K562 (cell line): ENCODE measurements around the gene RBKS. TPM values are rescaled to one million over a fixed set of nuclear protein-coding genes. Genes with fewer than 3 reads are reported as not detected.

Experiments
- ATAC-seq: fragments of 200-7000 bp; cut with Tn5 transposase; 3 replicates; pipeline ENCODE4 v1.9.1; 2020; ENCODE audit warnings: moderate library complexity
- BruUV-seq: library from RNA; stranded (reverse); fragments of 400-500 nt; replicated peaks from 2 replicates; lab custom pipeline; 2021; lab: Mats Ljungman, UMichigan
- CTCF ChIA-PET: fragments of 300-600 bp; formaldehyde crosslinking; extraction: SDS; loops from one replicate; lab custom pipeline; 2021; ENCODE audit warnings: low intra/inter-chr PET ratio; lab: Yijun Ruan, JAX
- POLR2A ChIA-PET: fragments of 300-600, 350-650 bp; sonication (Branson Sonifier 250); formaldehyde crosslinking; extraction: SDS; loops from one replicate; lab custom pipeline; 2021; ENCODE audit warnings: antibody characterized with exemption, inconsistent platforms; lab: Yijun Ruan, JAX
- DNase-seq, 4 experiments: peaks; one replicate each; pipeline versions ENCODE4 v3.0.0 to v3.0.0-alpha.2; 2011 to 2018; ENCODE audit warnings: low spot score in 3 of 4, mixed read lengths in 3 of 4; ENCODE audit errors: extremely low read depth in 1 of 4
- FAIRE-seq: peaks from 2 replicates; lab custom pipeline; 2011; peaks lifted over from hg19 to GRCh38; lab: Jason Lieb, UNC
- H2AFZ ChIP-seq: 2 replicates; pipeline ENCODE4 v1.6.0; 2011; ENCODE audit warnings: low read depth, low read length, control low read depth, inconsistent platforms
- H3K27ac ChIP-seq: fragments of 200-600 bp; 3 replicates; pipeline ENCODE4 v1.8.0; 2011; ENCODE audit warnings: low read depth, mild to moderate bottlenecking, control low read depth, inconsistent platforms, low read length, moderate library complexity, mixed read lengths; ENCODE audit errors: extremely low read depth
- H3K27me3 ChIP-seq, 2 experiments: fragments of 300-600 bp in 1 of 2; 2 replicates in 1 of 2; 3 replicates in 1 of 2; pipeline versions ENCODE4 v1.6.0 to v1.8.0; 2011; ENCODE audit warnings: inconsistent platforms in 2 of 2, low read length in 2 of 2, mild to moderate bottlenecking in 1 of 2, mixed read lengths in 1 of 2, moderate library complexity in 1 of 2; ENCODE audit not compliant: control insufficient read depth in 2 of 2, insufficient read depth in 2 of 2
- H3K36me3 ChIP-seq: fragments of 300-600 bp; 3 replicates; pipeline ENCODE4 v1.8.0; 2011; ENCODE audit warnings: mild to moderate bottlenecking, low read length, inconsistent platforms; ENCODE audit not compliant: control insufficient read depth, insufficient read depth
- H3K4me1 ChIP-seq, 2 experiments: fragments of 200-600 bp in 1 of 2; replicated peaks in 1 of 2; 2 replicates in 1 of 2; 3 replicates in 1 of 2; pipeline versions ENCODE4 v1.5.1 to v1.8.0; 2011; ENCODE audit warnings: inconsistent platforms in 2 of 2, low read length in 2 of 2, mild to moderate bottlenecking in 1 of 2, mixed read lengths in 1 of 2, moderate library complexity in 1 of 2; ENCODE audit not compliant: control insufficient read depth in 2 of 2, insufficient read depth in 2 of 2
- H3K4me2 ChIP-seq: 2 replicates; pipeline ENCODE4 v1.6.1; 2011; ENCODE audit warnings: low read length, control low read depth, inconsistent platforms, mixed read lengths; ENCODE audit not compliant: insufficient read depth
- H3K4me3 ChIP-seq: fragments of 200-600 bp; sonication (generic), shearing (Covaris generic); 2 replicates; pipeline ENCODE4 v1.5.1; 2016; ENCODE audit warnings: control low read depth, inconsistent platforms
- H3K79me2 ChIP-seq: fragments of 200-600 bp; 3 replicates; pipeline ENCODE4 v1.8.0; 2011; ENCODE audit warnings: low read length, inconsistent platforms; ENCODE audit not compliant: control insufficient read depth, insufficient read depth
- H3K9ac ChIP-seq, 2 experiments: 2 replicates each; pipeline versions ENCODE4 v1.6.0 to v1.6.1; 2011; ENCODE audit warnings: low read depth in 2 of 2, low read length in 2 of 2, control low read depth in 1 of 2, inconsistent platforms in 1 of 2, mild to moderate bottlenecking in 1 of 2, mixed read lengths in 1 of 2; ENCODE audit not compliant: insufficient read depth in 1 of 2
- H3K9me1 ChIP-seq: one replicate; pipeline ENCODE4 v1.6.0; 2011; ENCODE audit warnings: inconsistent platforms, mild to moderate bottlenecking, low read length, moderate library complexity; ENCODE audit not compliant: control insufficient read depth, insufficient read depth
- H3K9me3 ChIP-seq: replicated peaks from 2 replicates; pipeline ENCODE4 v1.5.1; 2011; ENCODE audit warnings: low read depth, low read length, inconsistent platforms; ENCODE audit not compliant: control insufficient read depth, insufficient read depth
- H4K20me1 ChIP-seq: replicated peaks from 2 replicates; pipeline ENCODE4 v1.6.1; 2011; ENCODE audit warnings: low read length, inconsistent platforms, mixed read lengths; ENCODE audit not compliant: control insufficient read depth, insufficient read depth
- CBFB ChIP-seq: sonication (generic); formaldehyde crosslinking; IDR thresholded peaks from 2 replicates; pipeline ENCODE4 v1.4.0; 2020; ENCODE audit warnings: mild to moderate bottlenecking, missing genetic modification reagents
- CBX3 ChIP-seq, 2 experiments: IDR thresholded peaks; 1 replicate in 1 of 2; 2 replicates in 1 of 2; pipeline ENCODE4 v1.6.1; 2012; ENCODE audit warnings: inconsistent platforms in 2 of 2, low read length in 2 of 2, borderline replicate concordance in 1 of 2, control low read depth in 1 of 2
- CREB1 ChIP-seq, 2 experiments: sonication (generic) in 1 of 2; formaldehyde crosslinking in 1 of 2; IDR thresholded peaks; 2 replicates each; pipeline versions ENCODE4 v1.6.1 to v1.8.0; 2012 to 2022; ENCODE audit warnings: inconsistent platforms in 1 of 2, mild to moderate bottlenecking in 1 of 2, missing genetic modification reagents in 1 of 2, moderate library complexity in 1 of 2
- CXXC5 ChIP-seq: fragments of 250-450 bp; sonication (Bioruptor Pico); IDR thresholded peaks from 2 replicates; pipeline ENCODE4 v1.8.0; 2022; ENCODE audit warnings: inconsistent platforms, mild to moderate bottlenecking, moderate library complexity
- EHMT2 ChIP-seq: fragments of 450-650 bp; IDR thresholded peaks from 2 replicates; pipeline ENCODE4 v1.6.1; 2018; ENCODE audit warnings: antibody characterized with exemption
- ESRRB ChIP-seq: fragments of 250-450 bp; sonication (Bioruptor Pico); IDR thresholded peaks from 2 replicates; pipeline ENCODE4 v1.5.0; 2020; ENCODE audit warnings: mild to moderate bottlenecking, moderate library complexity, borderline replicate concordance
- NFE2L1 ChIP-seq: fragments of 450-650 bp; IDR thresholded peaks from 2 replicates; pipeline ENCODE4 v1.6.1; 2016; ENCODE audit warnings: missing genetic modification characterization, low read depth, mild to moderate bottlenecking, missing compliant biosample characterization, moderate library complexity, borderline replicate concordance
- RBFOX2 ChIP-seq: fragments of 200-400 bp; formaldehyde crosslinking; IDR thresholded peaks from 2 replicates; pipeline ENCODE4 v1.6.1; 2017; ENCODE audit warnings: low read depth, mild to moderate bottlenecking, low read length, moderate library complexity
- RBM15 ChIP-seq: fragments of 200-400 bp; formaldehyde crosslinking; IDR thresholded peaks from 2 replicates; pipeline ENCODE4 v1.6.1; 2018; ENCODE audit warnings: mild to moderate bottlenecking, low read length, moderate library complexity; ENCODE audit not compliant: insufficient read depth
- RFX5 ChIP-seq: IDR thresholded peaks from 2 replicates; pipeline ENCODE4 v1.6.1; 2011; ENCODE audit warnings: low read depth, mild to moderate bottlenecking, improper control_type of control experiment, low read length
- XRCC3 ChIP-seq: fragments of 450-650 bp; IDR thresholded peaks from 2 replicates; pipeline ENCODE4 v1.6.1; 2017; ENCODE audit warnings: mild to moderate bottlenecking, moderate library complexity
- ZKSCAN8 ChIP-seq: fragments of 200-800 bp; sonication (Bioruptor generic); IDR thresholded peaks from 2 replicates; pipeline ENCODE4 v1.6.1; 2016; ENCODE audit warnings: missing genetic modification characterization, missing compliant biosample characterization
- ZNF79 ChIP-seq: fragments of 250-450 bp; sonication (Bioruptor Pico); IDR thresholded peaks from 2 replicates; pipeline ENCODE4 v1.4.0; 2020; ENCODE audit warnings: low read depth, mild to moderate bottlenecking, moderate library complexity
- WGBS: fragments of 100-300 bp; shearing (Covaris generic); methylation state at CpG from one replicate; pipeline ENCODE4 v1.1.6; 2016; ENCODE audit warnings: low coverage, mixed read lengths; ENCODE audit not compliant: insufficient coverage; ENCODE audit errors: missing lambda C conversion rate; 5-methylcytosine and 5-hydroxymethylcytosine counted together
- in situ Hi-C: fragments of 300-500 bp; cut with MboI; formaldehyde crosslinking; loops from 4 replicates; pipeline ENCODE4 v1.15.0; 2018; ENCODE audit warnings: inconsistent platforms, mixed read lengths
- intact Hi-C: fragments of 100-400 bp; cut with micrococcal nuclease; formaldehyde crosslinking; loops from 2 replicates; pipeline ENCODE4 v1.14.2; 2022
- polyA plus RNA-seq, 8 experiments: library from polyadenylated mRNA; depleted of rRNA in 4 of 8; stranded (reverse) in 5 of 8; unstranded in 3 of 8; fragments of >200 nt; fragmentation: Nextera tagmentation in 2 of 8; fragmentation: Illumina TruSeq in 1 of 8; extraction: Ambion mirVana in 2 of 8; extraction: Trizol in 1 of 8; gene quantifications; 2 replicates each; pipeline versions ENCODE4 v1.2.1 to v1.2.3, GENCODE V29; 2011 to 2014; ENCODE audit warnings: inconsistent platforms in 1 of 8, missing spikeins in 1 of 8
- total RNA-seq, 7 experiments: library from RNA; depleted of rRNA in 6 of 7; stranded (reverse); fragments of >200 nt in 6 of 7; fragmentation: Illumina TruSeq in 2 of 7; extraction: Trizol in 2 of 7; gene quantifications; 2 replicates each; pipeline versions ENCODE4 v1.2.1 to v1.2.3, GENCODE V29; 2011 to 2021; ENCODE audit warnings: low replicate concordance in 1 of 7
- TF ChIP-seq, protein P1 (sequence below): sonication (generic); formaldehyde crosslinking; IDR thresholded peaks from 2 replicates; pipeline ENCODE4 v1.8.0; 2022; ENCODE audit warnings: missing genetic modification reagents, mild to moderate bottlenecking, borderline replicate concordance
- TF ChIP-seq, protein P2 (sequence below): IDR thresholded peaks from 2 replicates; pipeline ENCODE4 v1.6.1; 2012; ENCODE audit warnings: low read depth, low read length, improper control_type of control experiment, borderline replicate concordance

Gene RBKS
- total and polyA plus RNA-seq, 9 of the 15 experiments (the other 6 are each of a cell fraction or from before 2014, with no cell fraction given), result 0.06 to 0.39 (median 0.19) TPM

DNA sequence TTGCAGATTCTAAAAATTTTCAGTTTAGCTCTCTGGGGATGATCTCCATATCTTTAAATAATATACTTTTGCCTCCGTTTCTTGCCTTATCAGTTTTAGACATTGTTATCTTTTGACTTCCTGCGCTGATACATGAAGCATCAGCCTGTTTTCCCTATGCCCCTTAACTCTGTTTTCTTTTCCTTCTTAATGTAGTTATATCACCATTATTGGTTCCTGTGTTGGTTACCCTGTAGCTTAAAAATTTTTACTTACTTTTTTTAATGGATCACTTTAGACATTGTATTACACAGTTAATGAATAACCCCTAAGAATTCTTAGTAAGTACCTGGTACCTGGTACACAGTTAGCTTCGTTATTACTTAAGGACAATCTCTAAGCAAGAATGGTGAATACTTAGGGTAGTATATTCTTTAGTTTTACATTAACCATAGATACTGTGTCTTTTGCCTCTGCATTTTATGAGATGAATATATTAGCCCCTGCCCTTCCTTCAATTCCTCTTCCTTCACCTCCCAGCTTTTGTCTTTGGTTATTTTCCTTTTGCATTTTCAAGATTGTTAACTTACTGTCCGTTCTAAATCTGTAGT lies 41.3 kb upstream of the RBKS start:
- no peak overlapping the region for H3K4me2 ChIP-seq
- no TSS peak for BruUV-seq
- FAIRE-seq (no peak), DNase-seq (no peak), ATAC-seq (no peak)
- no peaks in the 10 kb centered on the region for H3K27me3 ChIP-seq
- no peaks in the 10 kb centered on the region for H4K20me1 ChIP-seq
- WGBS, result 42% methylated on average over 4 of the region's 4 CpGs
- in situ Hi-C loops, result no loop called here
- H3K36me3 ChIP-seq, result no peaks in the 10 kb centered on the region
- peaks cover 0 to 3% of the 10 kb centered on the region in 2 experiments; a peak in 3 of 5 replicates for H3K4me1 ChIP-seq
- H3K79me2 ChIP-seq, result no peaks in the 10 kb centered on the region
- H3K27ac ChIP-seq, result no peak overlapping the region
- ChIA-PET POLR2A (no interaction called here), CTCF (no interaction called here)
- no peaks in the 10 kb centered on the region for H3K9me1 ChIP-seq
- H3K9ac ChIP-seq, result no peak overlapping the region
- H3K9me3 ChIP-seq, result no peaks in the 10 kb centered on the region
- no peak overlapping the region for H3K4me3 ChIP-seq
- H2AFZ ChIP-seq, result no peak overlapping the region
- intact Hi-C loops, result no loop called here
- TF ChIP-seq CBFB (CRISPR knock-in tag) (no peak), XRCC3 (no peak), RFX5 (no peak), ESRRB (CRISPR knock-in tag) (no peak), NFE2L1 (tag) (no peak), ZNF79 (CRISPR knock-in tag) (no peak), RBFOX2 (no peak), CREB1 (IDR thresholded peaks at IDR 0.05) (no peak), CREB1 (CRISPR knock-in tag; IDR thresholded peaks at IDR 0.05) (no peak), CXXC5 (CRISPR knock-in tag) (no peak), CBX3 (IDR thresholded peaks at IDR 0.05; ENCODE audit: borderline replicate concordance in 1 of 2, low read length in 2 of 2) (no peak), ZKSCAN8 (CRISPR knock-in tag) (no peak), RBM15 (no peak), EHMT2 (no peak)
- TF ChIP-seq, protein P1, sequence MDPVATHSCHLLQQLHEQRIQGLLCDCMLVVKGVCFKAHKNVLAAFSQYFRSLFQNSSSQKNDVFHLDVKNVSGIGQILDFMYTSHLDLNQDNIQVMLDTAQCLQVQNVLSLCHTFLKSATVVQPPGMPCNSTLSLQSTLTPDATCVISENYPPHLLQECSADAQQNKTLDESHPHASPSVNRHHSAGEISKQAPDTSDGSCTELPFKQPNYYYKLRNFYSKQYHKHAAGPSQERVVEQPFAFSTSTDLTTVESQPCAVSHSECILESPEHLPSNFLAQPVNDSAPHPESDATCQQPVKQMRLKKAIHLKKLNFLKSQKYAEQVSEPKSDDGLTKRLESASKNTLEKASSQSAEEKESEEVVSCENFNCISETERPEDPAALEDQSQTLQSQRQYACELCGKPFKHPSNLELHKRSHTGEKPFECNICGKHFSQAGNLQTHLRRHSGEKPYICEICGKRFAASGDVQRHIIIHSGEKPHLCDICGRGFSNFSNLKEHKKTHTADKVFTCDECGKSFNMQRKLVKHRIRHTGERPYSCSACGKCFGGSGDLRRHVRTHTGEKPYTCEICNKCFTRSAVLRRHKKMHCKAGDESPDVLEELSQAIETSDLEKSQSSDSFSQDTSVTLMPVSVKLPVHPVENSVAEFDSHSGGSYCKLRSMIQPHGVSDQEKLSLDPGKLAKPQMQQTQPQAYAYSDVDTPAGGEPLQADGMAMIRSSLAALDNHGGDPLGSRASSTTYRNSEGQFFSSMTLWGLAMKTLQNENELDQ (CRISPR knock-in tag), result no peak
- TF ChIP-seq, protein P2, sequence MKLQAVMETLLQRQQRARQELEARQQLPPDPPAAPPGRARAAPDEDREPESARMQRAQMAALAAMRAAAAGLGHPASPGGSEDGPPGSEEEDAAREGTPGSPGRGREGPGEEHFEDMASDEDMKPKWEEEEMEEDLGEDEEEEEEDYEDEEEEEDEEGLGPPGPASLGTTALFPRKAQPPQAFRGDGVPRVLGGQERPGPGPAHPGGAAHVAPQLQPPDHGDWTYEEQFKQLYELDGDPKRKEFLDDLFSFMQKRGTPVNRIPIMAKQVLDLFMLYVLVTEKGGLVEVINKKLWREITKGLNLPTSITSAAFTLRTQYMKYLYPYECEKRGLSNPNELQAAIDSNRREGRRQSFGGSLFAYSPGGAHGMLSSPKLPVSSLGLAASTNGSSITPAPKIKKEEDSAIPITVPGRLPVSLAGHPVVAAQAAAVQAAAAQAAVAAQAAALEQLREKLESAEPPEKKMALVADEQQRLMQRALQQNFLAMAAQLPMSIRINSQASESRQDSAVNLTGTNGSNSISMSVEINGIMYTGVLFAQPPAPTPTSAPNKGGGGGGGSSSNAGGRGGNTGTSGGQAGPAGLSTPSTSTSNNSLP, result no peak
